Neural crest cell (in vitro differentiated cells): ENCODE measurements around the gene CYP26C1. TPM values are rescaled to one million over a fixed set of nuclear protein-coding genes. Genes with fewer than 3 reads are reported as not detected.
A peak's percentile ranks its signal among the peaks of the same experiment; 100 is the strongest.

Source experiments
- DNase-seq: peaks from one replicate; pipeline ENCODE4 v3.0.0; 2021; ENCODE audit warnings: low read depth, mixed read lengths, low spot score
- H3K27ac Mint-ChIP-seq: one replicate; pipeline ENCODE4 v1.8.0; 2021; ENCODE audit warnings: mild to moderate bottlenecking, mixed read lengths; ENCODE audit not compliant: unreplicated experiment
- H3K27me3 Mint-ChIP-seq: 2 replicates; pipeline ENCODE4 v1.8.0; 2021; ENCODE audit warnings: low read depth, mild to moderate bottlenecking, mixed read lengths
- H3K36me3 Mint-ChIP-seq: 2 replicates; pipeline ENCODE4 v1.8.0; 2021; ENCODE audit warnings: low read depth, mild to moderate bottlenecking, mixed read lengths
- H3K4me1 Mint-ChIP-seq: 2 replicates; pipeline ENCODE4 v1.8.0; 2021; ENCODE audit warnings: mixed read lengths
- H3K4me3 Mint-ChIP-seq: one replicate; pipeline ENCODE4 v1.8.0; 2021; ENCODE audit warnings: mild to moderate bottlenecking, mixed read lengths
- H3K9me3 Mint-ChIP-seq: 2 replicates; pipeline ENCODE4 v1.8.0; 2021; ENCODE audit warnings: mixed read lengths
- CTCF ChIP-seq: fragments of 200-600 bp; sonication (generic); conservative IDR thresholded peaks from 2 replicates; pipeline ENCODE4 v1.5.0; 2021; ENCODE audit warnings: antibody characterized with exemption, mild to moderate bottlenecking
- total RNA-seq: library from RNA; stranded (reverse); gene quantifications from 2 replicates; pipeline ENCODE4 v1.2.1, GENCODE V29; 2021

Gene CYP26C1
- total RNA-seq, 1 donor from 2014 or later = 0.37 TPM

GRCh38 chr10:93110472-93111146 lies 50.0 kb downstream of the CYP26C1 start:
- Mint-ChIP-seq H3K27ac (no peak overlapping the region), H3K36me3 (no peaks in the 10 kb centered on the region), H3K4me3 (no peak overlapping the region), H3K9me3 (no peaks in the 10 kb centered on the region), H3K4me1 (no peaks in the 10 kb centered on the region), H3K27me3 (peaks cover 15% of the 10 kb centered on the region)
- DNase-seq = no peak
- TF ChIP-seq CTCF = no peak

GRCh38 chr10:93113042-93113441 lies 52.4 kb downstream of the CYP26C1 start:
- no peak for TF ChIP-seq CTCF
- no peak for DNase-seq
- no peak overlapping the region for H3K4me3 Mint-ChIP-seq
- no peaks in the 10 kb centered on the region for H3K9me3 Mint-ChIP-seq
- peaks cover 15% of the 10 kb centered on the region for H3K27me3 Mint-ChIP-seq
- H3K27ac Mint-ChIP-seq = no peak overlapping the region
- H3K4me1 Mint-ChIP-seq = no peaks in the 10 kb centered on the region
- peaks cover 2% of the 10 kb centered on the region for H3K36me3 Mint-ChIP-seq

GRCh38 chr10:93115661-93116383 lies 55.2 kb downstream of the CYP26C1 start:
- peak; percentile 62 for DNase-seq
- Mint-ChIP-seq H3K4me3 (no peak overlapping the region), H3K4me1 (no peaks in the 10 kb centered on the region), H3K27ac (no peak overlapping the region), H3K9me3 (no peaks in the 10 kb centered on the region), H3K27me3 (peaks cover 13% of the 10 kb centered on the region), H3K36me3 (peaks cover 2% of the 10 kb centered on the region)
- peak; percentile 54 for TF ChIP-seq CTCF

Other genes with a start within 250 kb of the CYP26C1 start
- 16.5 and 17.2 TPM in 2 replicates for gene EXOC6, start 212.3 kb upstream of the CYP26C1 start, total RNA-seq
- gene CYP26A1, start 13.1 kb downstream of the CYP26C1 start, total RNA-seq = 0.23 and 0.30 TPM in 2 replicates